ENCODE results near the gene RBM15B. TPM values are rescaled to one million over a fixed set of nuclear protein-coding genes. Genes with fewer than 3 reads are reported as not detected.
"Not testable (repeated sequence)": the region's sequence is repeated elsewhere in the genome, so short reads cannot be mapped to it uniquely, and the experiment has no call there.

RBM15B gene
- total RNA-seq, 1 donor from 2014 or later, result 23.5 TPM

DNA sequence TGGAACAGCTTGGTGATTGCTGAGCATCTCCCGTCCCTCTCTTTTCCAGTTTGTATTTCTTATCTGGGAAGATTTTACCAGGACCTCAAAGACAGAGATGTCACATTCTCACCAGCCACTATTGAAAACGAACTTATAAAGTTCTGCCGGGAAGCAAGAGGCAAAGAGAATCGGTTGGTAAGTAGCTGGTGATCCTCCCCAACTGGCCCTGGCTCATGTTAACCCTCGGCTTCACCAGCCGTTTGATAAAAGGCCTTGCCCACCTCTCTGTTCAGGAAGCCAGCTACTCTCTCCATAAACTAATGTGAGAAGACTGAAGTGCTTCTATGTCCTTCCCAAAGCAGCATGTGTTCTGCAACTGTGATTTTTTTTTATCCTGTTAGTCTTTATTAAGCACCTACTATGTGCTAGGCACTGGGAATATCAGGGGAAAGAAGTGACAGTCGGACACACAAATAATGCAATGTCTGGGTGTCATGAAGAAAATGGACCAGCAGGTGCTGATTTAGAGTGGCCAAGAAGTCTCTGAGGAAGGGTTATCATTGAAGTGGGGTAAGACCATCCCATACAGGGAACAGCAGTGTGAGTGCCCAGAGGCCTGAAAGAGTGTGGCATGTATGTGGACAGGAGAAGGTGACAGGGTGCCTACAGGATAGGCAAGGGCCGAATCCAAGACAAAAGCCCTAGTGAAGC lies 4.8 kb upstream of the RBM15B start:
- Histone ChIP-seq H3K4me1 (ENCODE audit: insufficient read depth, low read length) (peaks cover 40% of the 10 kb centered on the region), H3K9ac (ENCODE audit: low read length) (peak overlapping the region; percentile 100), H4K20me1 (ENCODE audit: insufficient read depth, low read length) (peaks cover 50% of the 10 kb centered on the region), H3K4me3 (ENCODE audit: insufficient read depth, low read depth, low read length) (peak overlapping the region; percentile 99), H2AFZ (ENCODE audit: low read depth, low read length) (no peak overlapping the region), H3K36me3 (ENCODE audit: insufficient read depth, low read length) (peaks cover 19% of the 10 kb centered on the region), H3K27ac (ENCODE audit: low read depth, low read length) (peak overlapping the region; percentile 70), H3K4me2 (ENCODE audit: low read length) (peak overlapping the region; percentile 90), H3K9me3 (ENCODE audit: insufficient read depth, low read depth, low read length) (no peaks in the 10 kb centered on the region), H3K27me3 (ENCODE audit: insufficient read depth, low read length) (no peaks in the 10 kb centered on the region), H3K79me2 (ENCODE audit: insufficient read depth, low read length) (peaks cover 64% of the 10 kb centered on the region)
- DNase-seq (ENCODE audit: low read depth) (no peak), FAIRE-seq (no peak)
- H3K9me3 Mint-ChIP-seq (ENCODE audit: unreplicated experiment), result no peaks in the 10 kb centered on the region
- H3K4me3 Mint-ChIP-seq (ENCODE audit: unreplicated experiment), result peak overlapping the region; percentile 97
- H3K4me1 Mint-ChIP-seq (ENCODE audit: low read depth, unreplicated experiment), result peaks cover 23% of the 10 kb centered on the region
- peak overlapping the region; percentile 84 for H3K27ac Mint-ChIP-seq (ENCODE audit: unreplicated experiment)
- H3K36me3 Mint-ChIP-seq (ENCODE audit: low read depth, unreplicated experiment), result peaks cover 6% of the 10 kb centered on the region
- no peaks in the 10 kb centered on the region for H3K27me3 Mint-ChIP-seq (ENCODE audit: low read depth, unreplicated experiment)
- no peak for TF ChIP-seq EZH2 (IDR thresholded peaks at IDR 0.05; ENCODE audit: insufficient read depth, low read length)
- TF ChIP-seq, protein P1, sequence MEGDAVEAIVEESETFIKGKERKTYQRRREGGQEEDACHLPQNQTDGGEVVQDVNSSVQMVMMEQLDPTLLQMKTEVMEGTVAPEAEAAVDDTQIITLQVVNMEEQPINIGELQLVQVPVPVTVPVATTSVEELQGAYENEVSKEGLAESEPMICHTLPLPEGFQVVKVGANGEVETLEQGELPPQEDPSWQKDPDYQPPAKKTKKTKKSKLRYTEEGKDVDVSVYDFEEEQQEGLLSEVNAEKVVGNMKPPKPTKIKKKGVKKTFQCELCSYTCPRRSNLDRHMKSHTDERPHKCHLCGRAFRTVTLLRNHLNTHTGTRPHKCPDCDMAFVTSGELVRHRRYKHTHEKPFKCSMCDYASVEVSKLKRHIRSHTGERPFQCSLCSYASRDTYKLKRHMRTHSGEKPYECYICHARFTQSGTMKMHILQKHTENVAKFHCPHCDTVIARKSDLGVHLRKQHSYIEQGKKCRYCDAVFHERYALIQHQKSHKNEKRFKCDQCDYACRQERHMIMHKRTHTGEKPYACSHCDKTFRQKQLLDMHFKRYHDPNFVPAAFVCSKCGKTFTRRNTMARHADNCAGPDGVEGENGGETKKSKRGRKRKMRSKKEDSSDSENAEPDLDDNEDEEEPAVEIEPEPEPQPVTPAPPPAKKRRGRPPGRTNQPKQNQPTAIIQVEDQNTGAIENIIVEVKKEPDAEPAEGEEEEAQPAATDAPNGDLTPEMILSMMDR (IDR thresholded peaks at IDR 0.05; ENCODE audit: insufficient read depth, low read depth, low read length), result no peak

DNA sequence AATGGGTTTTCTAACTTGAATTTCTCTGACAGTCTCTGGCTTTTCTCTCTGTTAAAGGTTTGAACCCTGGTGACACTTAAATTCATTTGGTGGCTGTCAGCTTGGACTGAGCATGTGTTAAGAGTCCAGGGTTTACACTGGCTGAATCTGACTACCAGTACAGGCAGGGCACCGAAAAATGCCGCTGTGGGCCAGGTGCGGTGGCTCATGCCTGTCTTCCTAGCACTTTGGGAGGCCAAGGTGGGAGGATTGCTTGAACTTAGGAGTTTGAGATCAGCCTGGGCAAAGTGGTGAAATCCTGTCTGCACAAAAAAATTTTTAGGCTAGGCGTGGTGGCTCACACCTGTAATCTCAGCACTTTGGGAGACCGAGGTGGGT lies 4.2 kb upstream of the RBM15B start:
- peak overlapping the region; percentile 99 for H3K4me3 ChIP-seq (ENCODE audit: insufficient read depth, low read depth, low read length)
- H3K4me1 Mint-ChIP-seq (ENCODE audit: low read depth, unreplicated experiment), result peaks cover 23% of the 10 kb centered on the region
- H2AFZ ChIP-seq (ENCODE audit: low read depth, low read length), result no peak overlapping the region
- FAIRE-seq, result no peak
- DNase-seq (ENCODE audit: low read depth), result no peak
- no peaks in the 10 kb centered on the region for H3K9me3 Mint-ChIP-seq (ENCODE audit: unreplicated experiment)
- no peaks in the 10 kb centered on the region for H3K27me3 Mint-ChIP-seq (ENCODE audit: low read depth, unreplicated experiment)
- peak overlapping the region; percentile 100 for H3K9ac ChIP-seq (ENCODE audit: low read length)
- peaks cover 40% of the 10 kb centered on the region for H3K4me1 ChIP-seq (ENCODE audit: insufficient read depth, low read length)
- H3K36me3 Mint-ChIP-seq (ENCODE audit: low read depth, unreplicated experiment), result peaks cover 8% of the 10 kb centered on the region
- peaks cover 19% of the 10 kb centered on the region for H3K36me3 ChIP-seq (ENCODE audit: insufficient read depth, low read length)
- no peaks in the 10 kb centered on the region for H3K9me3 ChIP-seq (ENCODE audit: insufficient read depth, low read depth, low read length)
- peak overlapping the region; percentile 97 for H3K4me3 Mint-ChIP-seq (ENCODE audit: unreplicated experiment)
- peaks cover 50% of the 10 kb centered on the region for H4K20me1 ChIP-seq (ENCODE audit: insufficient read depth, low read length)
- H3K27ac Mint-ChIP-seq (ENCODE audit: unreplicated experiment), result no peak overlapping the region
- no peak for TF ChIP-seq EZH2 (IDR thresholded peaks at IDR 0.05; ENCODE audit: insufficient read depth, low read length)
- TF ChIP-seq, protein P1 (IDR thresholded peaks at IDR 0.05; ENCODE audit: insufficient read depth, low read depth, low read length), result no peak
- H3K27me3 ChIP-seq (ENCODE audit: insufficient read depth, low read length), result no peaks in the 10 kb centered on the region
- no peak overlapping the region for H3K27ac ChIP-seq (ENCODE audit: low read depth, low read length)
- peak overlapping the region; percentile 90 for H3K4me2 ChIP-seq (ENCODE audit: low read length)
- H3K79me2 ChIP-seq (ENCODE audit: insufficient read depth, low read length), result peaks cover 69% of the 10 kb centered on the region

DNA sequence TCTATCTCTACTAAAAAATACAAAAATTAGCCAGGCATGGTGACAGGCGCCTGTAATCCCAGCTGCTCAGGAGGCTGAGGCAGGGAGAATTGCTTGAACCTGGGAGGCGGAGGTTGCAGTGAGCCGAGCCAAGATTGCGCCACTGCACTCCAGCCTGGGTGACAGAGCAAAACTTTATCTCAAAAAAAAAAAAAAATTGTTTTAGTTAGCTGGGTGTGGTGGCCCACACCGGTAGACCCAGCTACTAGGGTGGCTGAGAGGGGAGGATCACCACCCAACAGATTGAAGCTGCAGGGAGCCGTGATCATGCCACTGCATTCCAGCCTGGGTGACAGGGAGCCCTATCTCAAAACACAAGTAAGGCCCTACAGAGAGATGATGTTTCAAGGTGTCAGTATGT lies 3.8 kb upstream of the RBM15B start:
- DNase-seq (ENCODE audit: low read depth); H3K36me3 Mint-ChIP-seq (ENCODE audit: low read depth, unreplicated experiment); H3K9me3 Mint-ChIP-seq (ENCODE audit: unreplicated experiment); H3K27me3 ChIP-seq (ENCODE audit: insufficient read depth, low read length); H2AFZ ChIP-seq (ENCODE audit: low read depth, low read length); FAIRE-seq; H3K27ac ChIP-seq (ENCODE audit: low read depth, low read length); H3K27me3 Mint-ChIP-seq (ENCODE audit: low read depth, unreplicated experiment); H3K27ac Mint-ChIP-seq (ENCODE audit: unreplicated experiment); H3K9me3 ChIP-seq (ENCODE audit: insufficient read depth, low read depth, low read length): not testable (repeated sequence)
- Histone ChIP-seq H3K79me2 (ENCODE audit: insufficient read depth, low read length) (peaks cover 74% of the 10 kb centered on the region), H3K4me1 (ENCODE audit: insufficient read depth, low read length) (peaks cover 43% of the 10 kb centered on the region), H3K9ac (ENCODE audit: low read length) (peak overlapping the region; percentile 100), H4K20me1 (ENCODE audit: insufficient read depth, low read length) (peaks cover 52% of the 10 kb centered on the region), H3K4me2 (ENCODE audit: low read length) (peak overlapping the region; percentile 90), H3K36me3 (ENCODE audit: insufficient read depth, low read length) (peaks cover 19% of the 10 kb centered on the region), H3K4me3 (ENCODE audit: insufficient read depth, low read depth, low read length) (peak overlapping the region; percentile 99)
- peaks cover 23% of the 10 kb centered on the region for H3K4me1 Mint-ChIP-seq (ENCODE audit: low read depth, unreplicated experiment)
- peak overlapping the region; percentile 66 for H3K4me3 Mint-ChIP-seq (ENCODE audit: unreplicated experiment)

Measured in astrocyte (in vitro differentiated cells and primary cell).